ENCODE data around the gene PPP4C. TPM values are rescaled to one million over a fixed set of nuclear protein-coding genes. Genes with fewer than 3 reads are reported as not detected.
A peak's percentile ranks its signal among the peaks of the same experiment; 100 is the strongest.
"Not testable (repeated sequence)": the region's sequence is repeated elsewhere in the genome, so short reads cannot be mapped to it uniquely, and the experiment has no call there.

The PPP4C gene
- total RNA-seq, 1 donor from 2014 or later = 144 TPM

- Mint-ChIP-seq H3K36me3 (ENCODE audit: insufficient read depth) (no peaks in the 10 kb centered on the region), H3K4me1 (ENCODE audit: low read depth) (peaks cover 1% of the 10 kb centered on the region), H3K4me3 (ENCODE audit: low read depth) (no peak overlapping the region), H3K27ac (no peak overlapping the region), H3K9me3 (ENCODE audit: low read depth) (no peaks in the 10 kb centered on the region), H3K27me3 (peaks cover 28% of the 10 kb centered on the region)
- no peak for TF ChIP-seq CTCF (IDR thresholded peaks at IDR 0.05; ENCODE audit: unreplicated experiment)
- no peak for DNase-seq (ENCODE audit: low spot score, unreplicated experiment)
Observed at GRCh38 chr16:30040221-30040620, 35.6 kb upstream of the PPP4C start.

- not testable (repeated sequence) for H3K9me3 Mint-ChIP-seq (ENCODE audit: low read depth)
Observed at GRCh38 chr16:30040690-30041089, 35.1 kb upstream of the PPP4C start.

GRCh38 chr16:30041841-30042240 is 34.0 kb upstream of the PPP4C start:
- Mint-ChIP-seq H3K27ac (no peak overlapping the region), H3K4me1 (ENCODE audit: low read depth) (peaks cover 1% of the 10 kb centered on the region), H3K36me3 (ENCODE audit: insufficient read depth) (no peaks in the 10 kb centered on the region), H3K27me3 (peaks cover 18% of the 10 kb centered on the region), H3K9me3 (ENCODE audit: low read depth) (no peaks in the 10 kb centered on the region), H3K4me3 (ENCODE audit: low read depth) (no peak overlapping the region)
- no peak for DNase-seq (ENCODE audit: low spot score, unreplicated experiment)
- peak; percentile 49 for TF ChIP-seq CTCF (IDR thresholded peaks at IDR 0.05; ENCODE audit: unreplicated experiment)

More at GRCh38 chr16:30040690-30041089, 35.1 kb upstream of the PPP4C start:
- H3K36me3 Mint-ChIP-seq (ENCODE audit: insufficient read depth); DNase-seq (ENCODE audit: low spot score, unreplicated experiment); H3K27ac Mint-ChIP-seq; H3K4me3 Mint-ChIP-seq (ENCODE audit: low read depth); H3K4me1 Mint-ChIP-seq (ENCODE audit: low read depth): not testable (repeated sequence)
- H3K27me3 Mint-ChIP-seq = peaks cover 27% of the 10 kb centered on the region

- no peaks in the 10 kb centered on the region for H3K36me3 Mint-ChIP-seq (ENCODE audit: insufficient read depth)
- H3K4me1 Mint-ChIP-seq (ENCODE audit: low read depth) = no peaks in the 10 kb centered on the region
- H3K27me3 Mint-ChIP-seq = peaks cover 8% of the 10 kb centered on the region
- DNase-seq (ENCODE audit: low spot score, unreplicated experiment) = no peak
- H3K4me3 Mint-ChIP-seq (ENCODE audit: low read depth) = no peak overlapping the region
- no peak for TF ChIP-seq CTCF (IDR thresholded peaks at IDR 0.05; ENCODE audit: unreplicated experiment)
- H3K9me3 Mint-ChIP-seq (ENCODE audit: low read depth) = no peaks in the 10 kb centered on the region
- H3K27ac Mint-ChIP-seq = no peak overlapping the region
Observed at GRCh38 chr16:30046178-30046577, 29.6 kb upstream of the PPP4C start.

- H3K4me1 Mint-ChIP-seq (ENCODE audit: low read depth) = no peaks in the 10 kb centered on the region
- no peaks in the 10 kb centered on the region for H3K36me3 Mint-ChIP-seq (ENCODE audit: insufficient read depth)
- H3K27ac Mint-ChIP-seq = no peak overlapping the region
- no peaks in the 10 kb centered on the region for H3K9me3 Mint-ChIP-seq (ENCODE audit: low read depth)
- no peak overlapping the region for H3K4me3 Mint-ChIP-seq (ENCODE audit: low read depth)
- no peak for DNase-seq (ENCODE audit: low spot score, unreplicated experiment)
- no peak for TF ChIP-seq CTCF (IDR thresholded peaks at IDR 0.05; ENCODE audit: unreplicated experiment)
- peaks cover 8% of the 10 kb centered on the region for H3K27me3 Mint-ChIP-seq
Observed at GRCh38 chr16:30046588-30046987, 29.2 kb upstream of the PPP4C start.

- H3K36me3 Mint-ChIP-seq (ENCODE audit: insufficient read depth) = no peaks in the 10 kb centered on the region
- H3K27me3 Mint-ChIP-seq = peaks cover 7% of the 10 kb centered on the region
- H3K9me3 Mint-ChIP-seq (ENCODE audit: low read depth) = no peaks in the 10 kb centered on the region
- H3K4me3 Mint-ChIP-seq (ENCODE audit: low read depth) = no peak overlapping the region
- H3K27ac Mint-ChIP-seq = no peak overlapping the region
- no peak for DNase-seq (ENCODE audit: low spot score, unreplicated experiment)
- TF ChIP-seq CTCF (IDR thresholded peaks at IDR 0.05; ENCODE audit: unreplicated experiment) = no peak
- H3K4me1 Mint-ChIP-seq (ENCODE audit: low read depth) = peaks cover 6% of the 10 kb centered on the region
Observed at GRCh38 chr16:30049871-30050270, 25.9 kb upstream of the PPP4C start.

Measured in progenitor cell of endocrine pancreas (in vitro differentiated cells).